Loucy (cell line): ENCODE measurements around the gene DYRK1B.

Source experiments
- H2AFZ ChIP-seq: fragments of 200-600 bp; sonication (generic); 2 replicates; pipeline ENCODE4 v1.6.0; 2016; ENCODE audit warnings: antibody characterized with exemption, mild to moderate bottlenecking, low read length, moderate library complexity
- H3F3A ChIP-seq: fragments of 200-600 bp; 2 replicates; pipeline ENCODE4 v1.6.0; 2016; ENCODE audit warnings: antibody characterized with exemption, low read depth, mild to moderate bottlenecking
- H3K27me3 ChIP-seq: fragments of 200-600 bp; sonication (generic); 2 replicates; pipeline ENCODE4 v1.6.1; 2014; ENCODE audit warnings: low read length, mild to moderate bottlenecking; ENCODE audit not compliant: insufficient read depth, poor library complexity, severe bottlenecking
- H3K36me3 ChIP-seq: fragments of 200-600 bp; sonication (generic); 2 replicates; pipeline ENCODE4 v1.6.1; 2016; ENCODE audit warnings: low read length; ENCODE audit not compliant: insufficient read depth
- H3K4me1 ChIP-seq: fragments of 200-600 bp; sonication (generic); 2 replicates; pipeline ENCODE4 v1.5.1; 2014; ENCODE audit warnings: low read length, mild to moderate bottlenecking; ENCODE audit not compliant: insufficient read depth, poor library complexity, severe bottlenecking
- H3K4me2 ChIP-seq: fragments of 200-600 bp; sonication (generic); 2 replicates; pipeline ENCODE4 v1.6.0; 2014; ENCODE audit warnings: antibody characterized with exemption, low read length, low read depth, mild to moderate bottlenecking; ENCODE audit not compliant: poor library complexity, severe bottlenecking
- H3K4me3 ChIP-seq: fragments of 200-600 bp; sonication (generic); 2 replicates; pipeline ENCODE4 v1.5.1; 2014; ENCODE audit warnings: low read length, mild to moderate bottlenecking, mixed read lengths; ENCODE audit not compliant: poor library complexity, severe bottlenecking
- H3K79me2 ChIP-seq: fragments of 200-600 bp; sonication (generic); 2 replicates; pipeline ENCODE4 v1.6.1; 2014; ENCODE audit warnings: low read length; ENCODE audit not compliant: insufficient read depth
- H3K9ac ChIP-seq: fragments of 200-600 bp; sonication (generic); 2 replicates; pipeline ENCODE4 v1.6.0; 2014; ENCODE audit warnings: mild to moderate bottlenecking, low read depth, low read length, moderate library complexity; ENCODE audit not compliant: poor library complexity, severe bottlenecking
- H3K9me2 ChIP-seq: fragments of 200-600 bp; sonication (generic); replicated peaks from 2 replicates; pipeline ENCODE4 v1.6.1; 2016; ENCODE audit warnings: low read depth, low read length, mixed read lengths
- H3K9me3 ChIP-seq: fragments of 200-600 bp; sonication (generic); 2 replicates; pipeline ENCODE4 v1.6.1; 2014; ENCODE audit warnings: mild to moderate bottlenecking, antibody characterized with exemption, low read length, low read depth; ENCODE audit not compliant: insufficient read depth
- H4K20me1 ChIP-seq: fragments of 200-600 bp; sonication (generic); 2 replicates; pipeline ENCODE4 v1.6.0; 2014; ENCODE audit warnings: antibody characterized with exemption, low read length, mild to moderate bottlenecking; ENCODE audit not compliant: insufficient read depth, poor library complexity, severe bottlenecking
- EZH2phosphoT487 ChIP-seq: fragments of 200-600 bp; IDR thresholded peaks from 2 replicates; pipeline ENCODE4 v1.6.1; 2018; ENCODE audit warnings: antibody characterized with exemption, mild to moderate bottlenecking, moderate library complexity, borderline replicate concordance
- TF ChIP-seq, protein P1 (sequence below): fragments of 200-600 bp; sonication (generic); conservative IDR thresholded peaks from 2 replicates; pipeline ENCODE4 v1.5.1; 2014; ENCODE audit warnings: mild to moderate bottlenecking, antibody characterized with exemption, low read length

The DYRK1B gene

DNA sequence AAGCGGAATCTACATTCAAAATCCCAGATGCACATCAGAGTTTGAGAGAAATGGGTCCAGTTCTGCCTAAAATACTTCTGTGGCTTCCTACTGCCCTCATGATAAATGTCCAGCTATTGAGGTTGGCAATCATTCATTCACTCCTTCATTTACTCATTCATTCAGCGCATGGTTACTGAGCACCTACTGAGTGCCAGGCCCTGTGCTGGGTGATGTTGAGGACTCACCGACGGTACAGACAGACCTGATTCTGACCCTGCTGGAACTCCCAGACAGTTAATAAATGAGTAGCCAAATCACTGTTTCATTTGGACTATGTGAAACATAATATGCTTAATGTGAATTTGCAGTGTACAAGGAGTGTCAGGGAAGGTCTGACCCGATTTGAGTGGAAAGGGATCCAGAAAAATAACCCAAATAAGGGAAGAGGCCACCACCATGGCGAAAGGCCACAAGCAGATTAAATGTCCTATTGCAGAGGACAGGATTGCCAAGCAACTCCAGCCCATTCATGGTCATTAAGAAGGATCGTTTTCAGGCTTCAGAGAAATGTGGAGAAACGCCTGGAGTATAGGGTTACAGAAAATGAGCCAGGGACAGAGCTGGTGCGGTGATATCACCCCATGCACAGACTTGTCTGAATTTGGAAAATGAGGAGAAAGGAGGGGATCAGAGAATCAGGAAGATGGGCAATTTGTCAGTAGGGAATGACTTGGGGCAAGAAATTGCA is 20.5 kb downstream of the DYRK1B start:
- Histone ChIP-seq H3K4me1 (no peaks in the 10 kb centered on the region), H3K36me3 (no peaks in the 10 kb centered on the region), H4K20me1 (no peaks in the 10 kb centered on the region), H3K4me2 (no peak overlapping the region), H3K79me2 (no peaks in the 10 kb centered on the region), H3K9ac (no peak overlapping the region), H3K4me3 (no peak overlapping the region), H3K27me3 (no peaks in the 10 kb centered on the region), H3F3A (no peaks in the 10 kb centered on the region), H2AFZ (no peak overlapping the region), H3K9me3 (no peaks in the 10 kb centered on the region), H3K9me2 (no peaks in the 10 kb centered on the region)
- TF ChIP-seq, protein P1, sequence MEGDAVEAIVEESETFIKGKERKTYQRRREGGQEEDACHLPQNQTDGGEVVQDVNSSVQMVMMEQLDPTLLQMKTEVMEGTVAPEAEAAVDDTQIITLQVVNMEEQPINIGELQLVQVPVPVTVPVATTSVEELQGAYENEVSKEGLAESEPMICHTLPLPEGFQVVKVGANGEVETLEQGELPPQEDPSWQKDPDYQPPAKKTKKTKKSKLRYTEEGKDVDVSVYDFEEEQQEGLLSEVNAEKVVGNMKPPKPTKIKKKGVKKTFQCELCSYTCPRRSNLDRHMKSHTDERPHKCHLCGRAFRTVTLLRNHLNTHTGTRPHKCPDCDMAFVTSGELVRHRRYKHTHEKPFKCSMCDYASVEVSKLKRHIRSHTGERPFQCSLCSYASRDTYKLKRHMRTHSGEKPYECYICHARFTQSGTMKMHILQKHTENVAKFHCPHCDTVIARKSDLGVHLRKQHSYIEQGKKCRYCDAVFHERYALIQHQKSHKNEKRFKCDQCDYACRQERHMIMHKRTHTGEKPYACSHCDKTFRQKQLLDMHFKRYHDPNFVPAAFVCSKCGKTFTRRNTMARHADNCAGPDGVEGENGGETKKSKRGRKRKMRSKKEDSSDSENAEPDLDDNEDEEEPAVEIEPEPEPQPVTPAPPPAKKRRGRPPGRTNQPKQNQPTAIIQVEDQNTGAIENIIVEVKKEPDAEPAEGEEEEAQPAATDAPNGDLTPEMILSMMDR, result no peak
- TF ChIP-seq EZH2phosphoT487, result no peak

DNA sequence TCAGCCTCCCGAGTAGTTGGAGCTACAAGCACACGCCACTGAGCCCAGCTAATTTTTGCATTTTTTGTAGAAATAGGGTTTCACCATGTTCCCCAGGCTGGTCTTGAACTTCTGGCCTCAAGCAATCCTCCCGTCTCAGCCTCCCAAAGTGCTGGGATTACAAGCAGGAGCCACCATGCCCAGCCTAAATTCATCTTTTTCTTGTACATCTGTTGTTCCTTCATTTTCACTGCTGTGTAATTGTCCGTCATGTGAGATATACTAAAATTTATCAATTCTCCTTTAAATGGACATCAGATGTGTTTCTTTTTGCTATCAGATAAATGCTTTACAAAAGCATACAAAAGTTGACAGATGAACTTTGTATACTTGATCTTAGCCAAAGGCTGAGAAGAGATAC is 22.9 kb downstream of the DYRK1B start:
- no peak overlapping the region for H3K4me3 ChIP-seq
- H4K20me1 ChIP-seq, result no peaks in the 10 kb centered on the region

DNA sequence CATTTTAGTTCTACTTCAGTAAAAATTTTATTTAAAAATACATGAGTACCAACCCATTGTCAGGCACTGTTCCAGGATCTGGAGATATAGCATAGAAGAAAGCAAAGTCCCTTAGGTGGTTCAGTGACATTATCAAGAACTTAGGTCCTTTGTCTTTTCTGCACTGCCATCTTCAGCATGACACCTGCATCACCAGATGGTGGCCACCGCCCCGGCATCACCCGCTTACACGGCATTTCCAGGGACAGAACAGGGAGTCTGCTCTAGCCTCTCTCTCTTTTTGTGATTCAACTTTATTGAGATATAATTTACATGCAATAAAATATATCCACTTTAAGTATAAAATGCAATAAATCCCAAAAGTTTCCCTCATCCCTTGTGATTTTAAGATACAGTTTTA is 23.5 kb downstream of the DYRK1B start:
- Histone ChIP-seq H3F3A (no peaks in the 10 kb centered on the region), H3K9ac (no peak overlapping the region), H3K4me2 (no peak overlapping the region)

More for the DNA sequence above, 22.9 kb downstream of the DYRK1B start:
- no peak for TF ChIP-seq EZH2phosphoT487
- TF ChIP-seq, protein P1, result no peak
- H3K9ac ChIP-seq, result no peak overlapping the region
- H3K4me1 ChIP-seq, result no peaks in the 10 kb centered on the region
- no peaks in the 10 kb centered on the region for H3F3A ChIP-seq
- H3K36me3 ChIP-seq, result no peaks in the 10 kb centered on the region
- H3K79me2 ChIP-seq, result no peaks in the 10 kb centered on the region
- H3K4me2 ChIP-seq, result no peak overlapping the region
- H3K9me3 ChIP-seq, result no peaks in the 10 kb centered on the region
- H3K9me2 ChIP-seq, result no peaks in the 10 kb centered on the region
- H3K27me3 ChIP-seq, result no peaks in the 10 kb centered on the region
- no peak overlapping the region for H2AFZ ChIP-seq

More for the DNA sequence above, 23.5 kb downstream of the DYRK1B start:
- Histone ChIP-seq H3K4me1 (no peaks in the 10 kb centered on the region), H3K36me3 (no peaks in the 10 kb centered on the region), H3K9me3 (no peaks in the 10 kb centered on the region), H3K4me3 (no peak overlapping the region), H2AFZ (no peak overlapping the region), H3K9me2 (no peaks in the 10 kb centered on the region), H4K20me1 (no peaks in the 10 kb centered on the region), H3K27me3 (no peaks in the 10 kb centered on the region), H3K79me2 (no peaks in the 10 kb centered on the region)
- TF ChIP-seq, protein P1, result no peak
- no peak for TF ChIP-seq EZH2phosphoT487
